HG03558 (cell line): ENCODE results near the gene SLC22A2.

Source experiments
- ATAC-seq: cut with Tn5 transposase; IDR thresholded peaks from one replicate; pipeline ENCODE4 v1.9.1; 2021; ENCODE audit warnings: moderate number of reproducible peaks; ENCODE audit not compliant: unreplicated experiment; ENCODE audit errors: extremely low read depth

SLC22A2 gene

GRCh38 chr6:160221423-160221822, 37.2 kb downstream of the SLC22A2 start:
- no peak for ATAC-seq

- ATAC-seq, result no peak
These were observed 39.8 kb downstream of the SLC22A2 start for GRCh38 chr6:160218810-160219209.

- no peak for ATAC-seq
These were observed 40.8 kb downstream of the SLC22A2 start for GRCh38 chr6:160217863-160218262.

GRCh38 chr6:160217073-160217472, 41.5 kb downstream of the SLC22A2 start:
- ATAC-seq, result no peak

- no peak for ATAC-seq
These were observed 43.4 kb downstream of the SLC22A2 start for GRCh38 chr6:160215232-160215631.

- no peak for ATAC-seq
These were observed 51.0 kb downstream of the SLC22A2 start for GRCh38 chr6:160207618-160208017.

GRCh38 chr6:160204710-160205109, 53.9 kb downstream of the SLC22A2 start:
- no peak for ATAC-seq

GRCh38 chr6:160203953-160204352, 54.7 kb downstream of the SLC22A2 start:
- no peak for ATAC-seq

GRCh38 chr6:160203522-160203921, 55.1 kb downstream of the SLC22A2 start:
- ATAC-seq, result no peak

- ATAC-seq, result no peak
These were observed 55.5 kb downstream of the SLC22A2 start for GRCh38 chr6:160203076-160203475.

GRCh38 chr6:160202411-160202810, 56.2 kb downstream of the SLC22A2 start:
- no peak for ATAC-seq

- no peak for ATAC-seq
These were observed 57.6 kb downstream of the SLC22A2 start for GRCh38 chr6:160201061-160201460.

GRCh38 chr6:160198606-160199211, 59.9 kb downstream of the SLC22A2 start:
- peak; percentile 88 for ATAC-seq

- ATAC-seq, result no peak
These were observed 61.0 kb downstream of the SLC22A2 start for GRCh38 chr6:160197662-160198061.

GRCh38 chr6:160194808-160195207, 63.8 kb downstream of the SLC22A2 start:
- ATAC-seq, result no peak

- ATAC-seq, result no peak
These were observed 65.8 kb downstream of the SLC22A2 start for GRCh38 chr6:160192840-160193239.

- no peak for ATAC-seq
These were observed 67.6 kb downstream of the SLC22A2 start for GRCh38 chr6:160190973-160191372.

- no peak for ATAC-seq
These were observed 68.5 kb downstream of the SLC22A2 start for GRCh38 chr6:160190081-160190480.

GRCh38 chr6:160188773-160189172, 69.8 kb downstream of the SLC22A2 start:
- no peak for ATAC-seq

GRCh38 chr6:160180706-160181105, 77.9 kb downstream of the SLC22A2 start:
- ATAC-seq, result no peak

- ATAC-seq, result no peak
These were observed 80.3 kb downstream of the SLC22A2 start for GRCh38 chr6:160178271-160178670.

GRCh38 chr6:160177220-160177619, 81.4 kb downstream of the SLC22A2 start:
- no peak for ATAC-seq

- ATAC-seq, result no peak
These were observed 83.9 kb downstream of the SLC22A2 start for GRCh38 chr6:160174681-160175080.
